ENCODE data around the gene SETD5. TPM values are rescaled to one million over a fixed set of nuclear protein-coding genes. Genes with fewer than 3 reads are reported as not detected.

The SETD5 gene
- total and polyA plus RNA-seq, 2 of the 8 experiments (the other 6 are each of a cell fraction or from before 2014, with no cell fraction given), result 108 to 234 TPM

DNA sequence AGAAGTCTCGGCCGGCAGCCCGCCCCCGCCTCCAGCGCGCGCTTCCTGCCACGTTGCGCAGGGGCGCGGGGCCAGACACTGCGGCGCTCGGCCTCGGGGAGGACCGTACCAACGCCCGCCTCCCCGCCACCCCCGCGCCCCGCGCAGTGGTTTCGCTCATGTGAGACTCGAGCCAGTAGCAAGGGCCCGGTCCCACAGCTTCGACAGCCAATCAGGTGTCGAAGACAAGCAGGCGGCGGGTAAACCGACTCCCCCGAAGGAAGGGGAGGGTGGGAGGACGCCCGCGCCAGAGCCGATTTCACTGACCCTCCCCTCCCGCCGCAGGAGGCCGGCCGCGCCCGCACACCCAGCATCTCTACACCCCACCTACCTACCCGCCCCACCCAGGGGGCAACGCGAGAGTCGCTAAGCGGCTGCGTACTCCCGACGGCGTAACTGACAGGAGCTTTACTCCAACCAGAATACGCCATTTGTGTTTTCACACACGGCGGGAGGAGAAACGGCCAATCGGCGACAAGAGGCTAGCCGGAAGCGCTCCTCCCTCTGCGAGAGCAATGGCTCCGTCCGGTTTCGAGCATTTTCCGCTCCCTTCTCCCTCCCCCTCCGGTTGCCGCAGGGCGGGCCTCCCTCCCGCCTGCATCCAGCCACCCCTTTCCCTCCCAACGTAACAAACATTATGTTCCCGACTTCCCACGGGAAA lies 633 bp upstream of the SETD5 start (continued):
- TF ChIP-seq TAF1 (IDR thresholded peaks at IDR 0.05; ENCODE audit: low read depth, low read length) (peak; percentile 72), CHD1 (IDR thresholded peaks at IDR 0.05; ENCODE audit: low read depth, low read length) (peak; percentile 86), POLR2AphosphoS5 (IDR thresholded peaks at IDR 0.05; ENCODE audit: low read depth, low read length) (peak; percentile 97), YY1 (IDR thresholded peaks at IDR 0.05; ENCODE audit: low read depth, low read length) (peak; percentile 86), KDM1A (IDR thresholded peaks at IDR 0.05; ENCODE audit: borderline replicate concordance, low read length) (no peak), RXRA (IDR thresholded peaks at IDR 0.05; ENCODE audit: insufficient read depth, low read depth, low read length) (no peak), CTBP2 (IDR thresholded peaks at IDR 0.05; ENCODE audit: borderline replicate concordance, insufficient read depth, insufficient read length, low read length) (no peak), KDM4A (IDR thresholded peaks at IDR 0.05; ENCODE audit: low read depth, low read length, severe bottlenecking) (peak; percentile 20), GTF2F1 (IDR thresholded peaks at IDR 0.05; ENCODE audit: borderline replicate concordance, low read depth, low read length) (peak; percentile 52), TCF12 (IDR thresholded peaks at IDR 0.05; ENCODE audit: low read depth, low read length) (no peak), TEAD4 (IDR thresholded peaks at IDR 0.05; ENCODE audit: low read depth, low read length) (no peak), RBBP5 (IDR thresholded peaks at IDR 0.05; ENCODE audit: borderline replicate concordance, low read depth, low read length) (peak; percentile 26; the same call in 1 of the 2 replicates), CREB1 (IDR thresholded peaks at IDR 0.05) (peak; percentile 76), EZH2 (IDR thresholded peaks at IDR 0.05; ENCODE audit: low read depth, low read length, severe bottlenecking) (no peak), ASH2L (IDR thresholded peaks at IDR 0.05; ENCODE audit: low read length) (peak; percentile 44), SAP30 (IDR thresholded peaks at IDR 0.05; ENCODE audit: insufficient read depth, insufficient replicate concordance, low read length) (no peak), SP1 (IDR thresholded peaks at IDR 0.05; ENCODE audit: low read depth, low read length) (peak; percentile 94), JUND (IDR thresholded peaks at IDR 0.05; ENCODE audit: low read length) (peak; percentile 98), CBX8 (IDR thresholded peaks at IDR 0.05; ENCODE audit: borderline replicate concordance, low read depth, low read length) (no peak), SP2 (IDR thresholded peaks at IDR 0.05; ENCODE audit: low read length) (peak; percentile 60), SIN3A (conservative IDR thresholded peaks at IDR 0.05 in 1 of 2, IDR thresholded peaks at IDR 0.05 in 1 of 2; ENCODE audit: low read depth in 1 of 2, low read length in 2 of 2) (0 out of 4 replicates have a peak, but pooled peaks of 1 of the 2 experiments have one; percentile 39), CHD2 (IDR thresholded peaks at IDR 0.05; ENCODE audit: low read length) (peak; percentile 95), POLR2A (IDR thresholded peaks at IDR 0.05; ENCODE audit: control extremely low read depth in 1 of 2, low read depth in 2 of 2, low read length in 2 of 2) (peak in 1 of 2 experiments; percentile 94; a peak in 2 of 3 replicates)

All from H1 (cell line).